IPS-18c (cell line): ENCODE results near the gene CACTIN.
"Not testable (repeated sequence)": the region's sequence is repeated elsewhere in the genome, so short reads cannot be mapped to it uniquely, and the experiment has no call there.

Source experiments
- H3K4me3 ChIP-seq: 2 replicates; pipeline ENCODE4 v1.7.0; 2013; ENCODE audit warnings: low read depth, mild to moderate bottlenecking, low read length, moderate library complexity; ENCODE audit not compliant: insufficient read depth
- H3K9me3 ChIP-seq: one replicate; pipeline ENCODE4 v1.6.1; 2013; ENCODE audit warnings: mild to moderate bottlenecking, low read length, moderate library complexity; ENCODE audit not compliant: control insufficient read depth, insufficient read depth

Gene CACTIN

GRCh38 chr19:3573162-3573857 lies 53.3 kb downstream of the CACTIN start:
- Histone ChIP-seq H3K4me3 (peak overlapping the region; percentile 92), H3K9me3 (no peaks in the 10 kb centered on the region)

GRCh38 chr19:3572855-3573161 lies 53.8 kb downstream of the CACTIN start, which contains the start of gene HMG20B:
TSS of gene HMG20B (plus strand) at chr19:3572944. CDS start at chr19:3573310, 366 bp downstream.
- peak within 1 kb of the TSS; percentile 92 for H3K4me3 ChIP-seq
- no peaks in the 10 kb centered on the region for H3K9me3 ChIP-seq

- Histone ChIP-seq H3K4me3 (peak overlapping the region; percentile 15; the same call in 1 of the 2 replicates), H3K9me3 (no peaks in the 10 kb centered on the region)
These were observed 54.3 kb downstream of the CACTIN start for GRCh38 chr19:3572132-3572854.

GRCh38 chr19:3570606-3571011 lies 56.0 kb downstream of the CACTIN start:
- H3K9me3 ChIP-seq, result no peaks in the 10 kb centered on the region
- no peak overlapping the region for H3K4me3 ChIP-seq

GRCh38 chr19:3570042-3570441 lies 56.5 kb downstream of the CACTIN start:
- not testable (repeated sequence) for H3K9me3 ChIP-seq, H3K4me3 ChIP-seq

GRCh38 chr19:3565139-3565538 lies 61.5 kb downstream of the CACTIN start:
- Histone ChIP-seq H3K9me3 (peaks cover 2% of the 10 kb centered on the region), H3K4me3 (no peak overlapping the region)

GRCh38 chr19:3563709-3564524 lies 62.7 kb downstream of the CACTIN start:
- peaks cover 2% of the 10 kb centered on the region for H3K9me3 ChIP-seq
- no peak overlapping the region for H3K4me3 ChIP-seq
